NCI-H1694 (cell line): ENCODE measurements around the gene DSCAML1.

Source experiments
- DNase-seq: peaks from one replicate; lab custom pipeline; 2025; lab: John Stamatoyannopoulos, UW

The DSCAML1 gene

GRCh38 chr11:117662255-117662654, 134.8 kb downstream of the DSCAML1 start:
- DNase-seq = no peak

GRCh38 chr11:117658809-117659208, 138.2 kb downstream of the DSCAML1 start:
- no peak for DNase-seq

DNA sequence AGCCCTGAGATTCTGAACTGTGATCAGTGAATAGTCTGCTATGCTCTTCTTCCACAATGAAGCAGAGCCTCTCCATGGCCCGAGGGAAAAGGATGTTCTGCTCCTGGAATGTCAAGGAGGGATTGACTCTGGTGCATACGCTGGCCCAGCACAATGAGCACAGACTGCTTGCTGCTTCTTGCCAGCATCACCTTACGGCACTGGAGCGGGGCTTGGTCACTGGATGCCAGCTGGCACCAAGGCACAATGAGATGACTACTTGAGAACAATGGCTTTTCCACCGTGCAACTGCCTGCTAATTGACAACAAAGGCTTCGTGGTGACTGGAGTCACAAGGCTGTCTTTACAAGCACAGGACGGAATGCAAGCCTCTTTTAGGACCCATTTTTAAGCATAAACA, 139.2 kb downstream of the DSCAML1 start:
- DNase-seq = no peak

DNA sequence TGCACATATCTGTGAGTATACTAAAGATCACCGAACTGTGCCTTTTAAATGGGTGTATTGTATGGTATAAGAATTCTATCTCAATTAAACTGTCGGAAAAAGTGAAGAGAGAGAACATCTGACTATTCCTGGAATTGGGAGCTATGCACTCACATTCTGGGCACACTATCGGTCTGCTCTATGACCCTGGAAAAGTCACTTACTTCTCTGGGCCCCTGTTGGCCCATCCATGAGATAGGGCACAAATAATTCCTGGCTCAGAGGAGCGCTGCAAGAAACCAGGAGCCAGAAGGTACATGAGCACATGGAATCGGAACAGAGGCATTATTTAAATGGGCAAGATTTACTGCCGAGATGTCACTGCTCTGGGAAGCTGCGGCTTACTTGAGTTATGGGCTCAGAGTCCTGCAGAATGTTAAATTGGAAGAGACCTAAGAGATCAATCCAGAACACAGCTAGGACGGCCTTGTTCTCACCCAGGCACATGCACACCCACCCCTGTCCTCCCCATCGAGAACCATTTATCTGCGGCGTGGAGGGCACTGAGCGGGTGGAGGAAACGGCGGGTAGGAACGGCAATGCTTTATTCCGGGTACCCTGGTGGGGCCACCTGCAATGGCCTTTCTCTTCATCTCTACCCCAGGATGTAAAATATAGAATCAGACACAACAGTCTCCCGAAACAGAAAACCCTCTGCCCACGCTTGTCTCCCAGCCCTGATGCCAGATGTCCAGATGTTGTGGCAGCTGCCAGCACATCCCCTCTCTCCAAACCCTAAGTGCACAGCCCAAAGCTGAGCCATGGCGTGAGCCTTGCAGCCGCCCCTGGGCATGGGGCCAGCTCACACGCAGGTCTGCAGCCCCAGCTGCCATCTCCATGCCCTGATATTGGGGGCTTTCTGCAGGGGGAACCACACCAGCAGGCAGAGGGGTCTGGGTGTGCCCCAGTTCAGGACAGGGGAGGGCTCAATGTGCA, 142.4 kb downstream of the DSCAML1 start:
- DNase-seq = peak; percentile 49

DNA sequence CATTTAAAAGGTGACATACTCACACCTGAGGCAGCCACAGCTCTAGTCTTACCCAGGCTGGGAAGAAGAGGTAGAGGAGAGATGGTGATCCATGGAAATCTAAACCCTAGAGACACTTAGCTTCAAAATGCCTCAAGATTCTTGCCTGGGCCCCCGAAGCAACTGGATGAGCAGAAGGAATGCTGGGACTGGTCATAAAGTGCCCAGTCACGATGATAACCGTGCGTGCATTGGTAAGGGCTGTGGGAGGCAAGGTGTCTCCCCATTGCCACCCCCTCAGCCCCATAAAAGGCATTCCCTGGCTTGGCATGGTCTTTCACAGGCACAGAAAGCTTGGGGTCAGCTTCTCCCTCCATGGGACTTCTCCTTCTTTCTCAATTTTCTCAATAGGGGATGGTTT, 144.5 kb downstream of the DSCAML1 start:
- DNase-seq = no peak

GRCh38 chr11:117649296-117650055, 147.5 kb downstream of the DSCAML1 start:
- no peak for DNase-seq

DNA sequence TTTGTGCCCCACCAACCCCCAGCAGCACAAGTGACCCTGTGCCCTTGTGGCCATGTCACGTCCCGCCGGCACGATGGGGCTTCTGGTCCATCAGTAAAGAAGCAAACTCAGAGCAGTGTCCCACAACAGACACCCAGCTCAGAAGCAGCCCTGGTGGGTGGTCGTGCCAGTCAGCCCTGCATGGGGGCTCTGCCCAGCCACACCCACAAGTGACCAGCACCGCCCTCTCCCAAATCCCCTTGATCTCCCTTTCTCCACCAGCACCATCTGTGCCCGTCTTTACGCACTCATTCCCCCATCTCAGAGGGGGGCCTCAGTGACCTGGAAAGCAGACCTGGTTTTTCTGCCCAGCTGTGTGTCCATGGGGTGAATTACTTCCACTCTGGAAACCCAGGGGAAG, 149.1 kb downstream of the DSCAML1 start:
- no peak for DNase-seq

GRCh38 chr11:117647207-117647606, 149.8 kb downstream of the DSCAML1 start:
- DNase-seq = no peak

- DNase-seq = no peak
Measured at GRCh38 chr11:117646411-117646810, 150.6 kb downstream of the DSCAML1 start.

DNA sequence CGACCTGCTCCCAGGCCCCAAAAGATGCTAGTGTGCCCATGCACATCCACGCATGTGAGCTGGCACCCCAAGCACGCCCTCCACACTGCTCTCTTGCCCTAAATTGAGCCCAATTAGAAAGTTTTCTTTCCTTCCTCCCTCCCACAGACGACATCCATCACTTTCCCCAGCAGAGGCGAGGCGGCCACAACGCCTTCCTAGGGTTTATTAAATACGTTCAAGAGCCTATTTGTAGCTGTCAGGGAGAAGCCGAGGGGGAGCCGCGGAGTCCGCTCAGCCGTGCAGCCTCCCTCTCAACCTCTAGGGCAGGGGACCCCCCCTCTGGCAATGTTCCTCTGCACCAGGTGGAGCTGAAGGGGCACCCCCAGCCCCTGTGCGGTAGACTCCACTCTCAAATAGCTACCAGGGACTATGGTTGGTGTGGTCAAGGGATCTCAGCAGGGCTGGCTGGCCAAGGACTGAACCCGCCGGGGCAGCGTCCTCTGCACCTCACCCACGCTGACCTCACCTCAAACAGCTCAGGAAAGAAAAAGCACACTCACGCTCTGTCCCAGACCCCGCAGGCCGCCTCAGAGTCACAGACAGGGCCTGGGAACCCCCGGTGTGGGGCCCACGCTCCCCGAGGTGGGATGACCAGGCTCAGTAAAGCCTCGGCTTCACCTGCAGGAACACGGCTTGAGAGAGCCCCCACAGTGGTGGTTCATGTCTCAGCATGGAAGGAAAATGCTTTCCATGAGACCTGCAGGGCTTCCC, 152.4 kb downstream of the DSCAML1 start:
- no peak for DNase-seq

DNA sequence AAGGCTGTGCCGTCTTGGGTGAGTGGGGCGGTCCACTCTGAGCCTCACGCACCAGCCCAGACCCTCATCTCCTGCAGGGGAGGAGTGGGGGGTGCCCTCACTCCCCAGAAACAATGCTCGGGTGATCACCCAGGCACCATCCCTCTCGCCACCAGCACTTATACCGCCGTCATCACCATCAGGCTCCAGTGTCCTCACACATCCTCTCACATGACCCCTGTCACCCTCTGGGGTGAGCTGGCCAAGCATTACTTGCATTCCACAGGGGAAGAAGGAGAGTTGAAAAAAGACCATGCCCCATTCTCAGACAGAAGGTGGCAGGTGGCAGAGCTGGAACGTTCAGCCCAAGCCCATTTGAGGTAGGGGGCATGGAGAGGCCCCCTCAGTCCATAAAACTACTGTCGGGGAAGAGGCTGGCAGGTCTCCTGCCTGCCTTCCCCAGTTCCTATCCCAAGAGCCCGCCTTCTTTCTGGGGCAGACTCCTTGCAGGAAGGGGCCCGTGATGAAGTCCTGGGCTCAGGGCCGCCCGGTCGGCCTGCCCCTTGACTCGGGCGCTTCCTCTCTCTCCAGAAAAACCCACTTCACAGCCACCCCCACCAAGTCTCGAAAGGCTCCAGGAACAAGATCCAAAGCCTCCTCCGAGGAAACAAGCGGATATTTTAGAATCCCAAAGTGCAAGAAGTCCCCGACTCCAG, 153.3 kb downstream of the DSCAML1 start:
- DNase-seq = no peak

DNA sequence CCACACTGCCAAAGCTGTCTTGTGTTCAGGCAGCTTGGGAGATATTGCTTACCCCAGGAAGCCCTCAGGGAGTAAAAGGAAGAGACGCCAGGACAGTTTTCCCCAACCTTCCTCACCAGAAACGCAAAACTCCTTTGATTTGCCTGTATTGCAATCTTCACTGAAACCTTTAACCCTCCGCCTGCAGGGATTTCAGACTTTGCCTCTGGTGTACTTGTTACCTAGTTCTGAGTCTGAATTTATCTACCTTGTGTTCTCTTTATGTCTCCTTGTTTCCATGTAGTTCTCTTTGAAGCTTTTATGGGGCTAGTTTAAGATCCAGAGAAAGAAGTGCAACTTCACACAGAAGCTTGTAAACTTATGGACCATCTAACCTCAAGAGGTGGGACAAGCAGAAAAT, 154.2 kb downstream of the DSCAML1 start:
- DNase-seq = no peak

DNA sequence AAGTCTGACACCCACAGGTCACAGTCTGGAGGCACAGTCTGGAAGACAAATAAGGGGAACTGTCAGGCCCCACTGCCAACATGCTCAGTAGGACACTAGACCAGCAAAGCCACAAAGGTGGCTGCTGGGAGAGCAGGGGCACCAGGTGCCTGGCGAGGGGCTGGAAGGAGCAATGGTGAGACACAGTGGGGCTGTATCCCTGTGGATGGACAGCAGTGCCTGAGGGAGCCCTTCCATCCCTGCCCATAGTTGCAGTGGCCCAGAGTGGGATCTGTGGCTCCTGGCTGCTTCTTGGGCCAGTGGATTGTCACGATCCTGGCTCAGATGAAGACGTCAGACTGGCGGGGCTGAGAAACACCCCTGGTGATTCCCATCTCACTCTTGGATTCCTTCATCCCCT, 154.6 kb downstream of the DSCAML1 start:
- DNase-seq = no peak

- DNase-seq = no peak
Measured at GRCh38 chr11:117641008-117641915, 155.8 kb downstream of the DSCAML1 start.

DNA sequence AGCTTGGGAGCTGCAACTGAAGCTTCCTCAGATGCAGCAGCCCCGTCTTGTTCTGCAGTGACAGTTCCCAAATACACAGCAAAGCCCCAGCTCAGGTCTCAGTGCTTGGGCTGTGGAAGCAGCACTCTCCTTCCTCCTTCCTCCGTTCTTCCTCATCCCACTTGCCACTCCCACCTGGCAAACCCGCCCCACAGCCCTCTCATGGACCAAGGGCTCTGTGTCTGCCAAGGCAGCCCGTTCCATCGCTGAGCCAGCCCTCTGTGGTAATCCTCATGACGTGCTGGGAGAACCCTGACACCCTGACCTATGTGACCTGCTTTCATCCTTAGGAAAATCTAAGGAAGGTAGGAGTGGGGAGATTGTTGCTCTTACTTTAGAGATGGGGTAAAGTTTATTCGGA, 157.0 kb downstream of the DSCAML1 start:
- DNase-seq = no peak

- no peak for DNase-seq
Measured at GRCh38 chr11:117639601-117640000, 157.4 kb downstream of the DSCAML1 start.

GRCh38 chr11:117638911-117639543, 158.0 kb downstream of the DSCAML1 start:
- DNase-seq = no peak

GRCh38 chr11:117634756-117635603, 162.0 kb downstream of the DSCAML1 start:
- no peak for DNase-seq
